PC-3 (cell line): ENCODE results near the gene CENPB.

ENCODE experiments used
- EZH2 ChIP-seq: fragments of 300-600 bp; sonication (generic); IDR thresholded peaks from one replicate; pipeline ENCODE4 v1.6.1; 2017; ENCODE audit warnings: antibody characterized with exemption, mild to moderate bottlenecking, low read length; ENCODE audit not compliant: unreplicated experiment
- EZH2phosphoT487 ChIP-seq: fragments of 300-600 bp; sonication (generic); IDR thresholded peaks from 2 replicates; pipeline ENCODE4 v1.6.1; 2018; ENCODE audit warnings: mild to moderate bottlenecking, antibody characterized with exemption, low read length, borderline replicate concordance
- TF ChIP-seq, protein P1 (sequence below): fragments of 300-600 bp; sonication (generic); conservative IDR thresholded peaks from 2 replicates; pipeline ENCODE4 v1.5.1; 2017; ENCODE audit warnings: antibody characterized with exemption, low read depth, mild to moderate bottlenecking, low read length

DNA sequence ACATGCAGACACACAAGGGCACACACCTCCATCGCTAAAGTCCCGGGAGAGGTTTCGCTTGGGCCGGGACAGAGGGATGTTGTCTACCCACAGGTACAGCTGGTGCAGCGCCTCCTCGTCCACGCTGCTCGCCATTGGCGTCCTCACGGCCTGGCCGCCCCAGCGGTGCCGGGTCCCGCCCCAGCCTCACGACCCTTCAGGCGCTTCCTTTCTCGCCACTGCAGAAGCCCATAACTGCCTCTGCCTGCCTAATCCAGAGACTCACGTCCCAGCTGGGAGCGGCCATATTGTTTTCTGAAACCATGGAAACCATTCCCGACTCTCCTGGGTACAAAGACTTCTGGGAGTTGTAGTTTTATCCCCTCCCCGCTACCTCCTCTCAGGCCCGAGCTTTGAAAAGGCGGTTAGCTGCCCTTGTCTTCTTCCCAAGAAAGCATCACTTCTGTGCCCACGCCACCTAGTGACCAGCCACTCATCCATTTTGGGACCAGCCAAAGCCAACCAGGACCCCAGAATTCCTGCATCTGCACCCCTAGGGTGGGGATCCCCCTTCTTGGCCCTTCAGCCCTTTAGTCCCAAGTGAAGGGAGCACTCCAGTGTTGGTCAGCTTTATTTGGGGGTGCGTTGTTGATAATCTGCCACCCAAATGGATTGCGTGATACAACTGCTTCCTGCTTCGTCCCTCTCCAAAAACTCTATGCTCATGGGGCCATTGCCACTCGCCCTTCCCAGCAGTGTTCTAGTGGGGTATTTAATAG lies 5.2 kb downstream of the CENPB start, which contains the start of gene SPEF1:
- TF ChIP-seq, protein P1, sequence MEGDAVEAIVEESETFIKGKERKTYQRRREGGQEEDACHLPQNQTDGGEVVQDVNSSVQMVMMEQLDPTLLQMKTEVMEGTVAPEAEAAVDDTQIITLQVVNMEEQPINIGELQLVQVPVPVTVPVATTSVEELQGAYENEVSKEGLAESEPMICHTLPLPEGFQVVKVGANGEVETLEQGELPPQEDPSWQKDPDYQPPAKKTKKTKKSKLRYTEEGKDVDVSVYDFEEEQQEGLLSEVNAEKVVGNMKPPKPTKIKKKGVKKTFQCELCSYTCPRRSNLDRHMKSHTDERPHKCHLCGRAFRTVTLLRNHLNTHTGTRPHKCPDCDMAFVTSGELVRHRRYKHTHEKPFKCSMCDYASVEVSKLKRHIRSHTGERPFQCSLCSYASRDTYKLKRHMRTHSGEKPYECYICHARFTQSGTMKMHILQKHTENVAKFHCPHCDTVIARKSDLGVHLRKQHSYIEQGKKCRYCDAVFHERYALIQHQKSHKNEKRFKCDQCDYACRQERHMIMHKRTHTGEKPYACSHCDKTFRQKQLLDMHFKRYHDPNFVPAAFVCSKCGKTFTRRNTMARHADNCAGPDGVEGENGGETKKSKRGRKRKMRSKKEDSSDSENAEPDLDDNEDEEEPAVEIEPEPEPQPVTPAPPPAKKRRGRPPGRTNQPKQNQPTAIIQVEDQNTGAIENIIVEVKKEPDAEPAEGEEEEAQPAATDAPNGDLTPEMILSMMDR: peak; percentile 91
- TF ChIP-seq EZH2 (no peak), EZH2phosphoT487 (no peak)
